A673 (cell line): ENCODE data around the gene LIMK1.

Source experiments
- EZH2 ChIP-seq: fragments of 200-600 bp; sonication (generic); IDR thresholded peaks from 2 replicates; pipeline ENCODE4 v1.6.1; 2017; ENCODE audit warnings: borderline replicate concordance, low read depth, mild to moderate bottlenecking, mixed read lengths, antibody characterized with exemption, low read length; ENCODE audit not compliant: poor library complexity, severe bottlenecking
- TF ChIP-seq, protein P1 (sequence below): fragments of 300-800, 200-600 bp; sonication (generic); conservative IDR thresholded peaks from 2 replicates; pipeline ENCODE4 v1.5.1; 2017; ENCODE audit warnings: low read depth, mild to moderate bottlenecking, antibody characterized with exemption, low read length, moderate library complexity, mixed read lengths

DNA sequence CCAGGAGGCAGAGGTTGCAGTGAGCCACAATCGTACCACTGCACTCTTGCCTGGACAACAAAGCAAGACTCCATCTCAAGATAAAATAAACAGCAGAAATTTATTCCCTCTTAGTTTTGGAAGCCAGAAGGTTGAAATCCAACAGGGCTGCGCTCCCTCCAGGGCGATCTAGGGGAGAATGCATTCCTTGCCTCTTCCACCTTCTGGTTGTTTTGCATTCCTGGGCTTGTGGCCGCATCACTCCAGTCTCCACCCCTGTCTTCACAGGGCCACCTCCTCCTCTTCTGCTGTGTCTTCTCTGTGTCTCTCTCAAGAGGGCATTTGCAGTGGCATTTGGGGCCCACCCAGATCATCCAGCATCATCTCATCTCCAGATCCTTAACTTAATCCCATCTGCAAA, 36.2 kb downstream of the LIMK1 start:
- TF ChIP-seq, protein P1, sequence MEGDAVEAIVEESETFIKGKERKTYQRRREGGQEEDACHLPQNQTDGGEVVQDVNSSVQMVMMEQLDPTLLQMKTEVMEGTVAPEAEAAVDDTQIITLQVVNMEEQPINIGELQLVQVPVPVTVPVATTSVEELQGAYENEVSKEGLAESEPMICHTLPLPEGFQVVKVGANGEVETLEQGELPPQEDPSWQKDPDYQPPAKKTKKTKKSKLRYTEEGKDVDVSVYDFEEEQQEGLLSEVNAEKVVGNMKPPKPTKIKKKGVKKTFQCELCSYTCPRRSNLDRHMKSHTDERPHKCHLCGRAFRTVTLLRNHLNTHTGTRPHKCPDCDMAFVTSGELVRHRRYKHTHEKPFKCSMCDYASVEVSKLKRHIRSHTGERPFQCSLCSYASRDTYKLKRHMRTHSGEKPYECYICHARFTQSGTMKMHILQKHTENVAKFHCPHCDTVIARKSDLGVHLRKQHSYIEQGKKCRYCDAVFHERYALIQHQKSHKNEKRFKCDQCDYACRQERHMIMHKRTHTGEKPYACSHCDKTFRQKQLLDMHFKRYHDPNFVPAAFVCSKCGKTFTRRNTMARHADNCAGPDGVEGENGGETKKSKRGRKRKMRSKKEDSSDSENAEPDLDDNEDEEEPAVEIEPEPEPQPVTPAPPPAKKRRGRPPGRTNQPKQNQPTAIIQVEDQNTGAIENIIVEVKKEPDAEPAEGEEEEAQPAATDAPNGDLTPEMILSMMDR: no peak
- TF ChIP-seq EZH2: no peak
